Mononuclear cell (primary cell): ENCODE measurements around the gene HERPUD1. TPM values are rescaled to one million over a fixed set of nuclear protein-coding genes. Genes with fewer than 3 reads are reported as not detected.

Experiments
- H3K27me3 ChIP-seq: 2 replicates; pipeline ENCODE4 v1.6.0; 2011; ENCODE audit warnings: low read length, control low read depth; ENCODE audit not compliant: insufficient read depth
- H3K4me1 ChIP-seq: 2 replicates; pipeline ENCODE4 v1.5.1; 2011; ENCODE audit warnings: mild to moderate bottlenecking, low read length, control low read depth; ENCODE audit not compliant: insufficient read depth
- H3K4me3 ChIP-seq: 2 replicates; pipeline ENCODE4 v1.5.1; 2011; ENCODE audit warnings: mild to moderate bottlenecking, low read length, moderate library complexity
- H3K9me3 ChIP-seq: 2 replicates; pipeline ENCODE4 v1.5.1; 2011; ENCODE audit warnings: low read depth, mild to moderate bottlenecking, control low read depth, low read length
- total RNA-seq: library from RNA; depleted of rRNA; stranded (reverse); fragments of >200 nt; gene quantifications from one replicate; pipeline ENCODE4 v1.2.3, GENCODE V29; 2012

Gene HERPUD1
- total RNA-seq, 1 donor, result 211 TPM

DNA sequence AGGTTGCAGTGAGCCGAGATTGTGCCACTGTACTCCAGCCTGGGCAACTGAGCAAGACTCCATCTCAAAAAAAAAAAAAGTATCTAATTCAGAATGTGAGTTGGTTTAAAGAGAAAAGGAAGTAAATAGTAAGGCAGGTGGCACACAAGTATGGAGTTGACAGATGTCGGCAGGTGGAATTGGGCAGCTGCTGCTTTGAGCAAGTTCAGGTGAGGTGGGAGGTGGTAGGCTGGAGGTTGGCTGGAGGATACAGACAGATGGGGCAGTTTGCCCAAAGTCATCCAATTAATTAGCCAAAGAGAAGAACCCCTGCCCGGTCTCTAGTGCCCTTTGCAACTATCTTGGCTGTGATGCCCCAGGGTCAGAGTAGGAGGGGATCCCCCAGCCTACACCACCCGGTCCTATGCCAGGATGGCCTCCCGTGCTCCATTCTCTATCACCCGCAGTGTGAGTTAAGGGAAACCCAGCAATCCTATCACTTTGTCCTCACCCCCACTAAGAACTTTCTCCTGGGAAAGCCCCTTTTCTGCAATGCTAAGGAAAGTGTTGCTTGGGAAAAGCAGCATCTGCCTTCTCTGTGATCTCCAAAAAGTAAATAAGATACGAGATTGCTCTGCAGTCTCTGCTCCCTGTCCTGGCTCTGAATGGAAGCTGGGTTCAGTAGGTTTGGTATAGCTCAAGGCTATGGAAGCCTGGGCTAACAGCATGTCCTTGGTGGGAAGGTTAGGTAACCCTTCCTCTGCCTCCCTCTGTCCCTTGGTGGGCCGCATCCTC, 34.7 kb upstream of the HERPUD1 start:
- Histone ChIP-seq H3K9me3 (no peaks in the 10 kb centered on the region), H3K27me3 (no peaks in the 10 kb centered on the region), H3K4me1 (peaks cover 5% of the 10 kb centered on the region), H3K4me3 (no peak overlapping the region)

DNA sequence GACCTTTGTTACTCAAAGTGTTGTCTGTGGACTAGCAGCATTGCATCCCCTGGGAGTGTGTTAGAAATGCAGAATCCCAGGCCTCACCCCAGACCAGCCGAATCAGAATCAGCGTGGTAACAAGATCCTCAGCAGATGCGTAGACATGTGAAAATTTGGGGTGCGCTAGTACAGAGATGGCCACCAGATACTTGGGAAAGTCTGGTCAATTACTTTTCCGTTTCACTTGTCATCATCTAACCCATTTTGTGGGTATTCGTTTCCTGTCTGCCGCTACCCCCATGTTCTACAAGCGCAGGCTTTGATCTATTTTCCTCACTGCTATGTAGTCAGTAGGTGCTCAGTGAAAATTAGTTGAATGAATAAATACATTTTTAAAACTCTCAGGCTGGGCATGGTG, 33.1 kb upstream of the HERPUD1 start:
- Histone ChIP-seq H3K4me3 (no peak overlapping the region), H3K4me1 (peaks cover 5% of the 10 kb centered on the region), H3K9me3 (no peaks in the 10 kb centered on the region), H3K27me3 (no peaks in the 10 kb centered on the region)

DNA sequence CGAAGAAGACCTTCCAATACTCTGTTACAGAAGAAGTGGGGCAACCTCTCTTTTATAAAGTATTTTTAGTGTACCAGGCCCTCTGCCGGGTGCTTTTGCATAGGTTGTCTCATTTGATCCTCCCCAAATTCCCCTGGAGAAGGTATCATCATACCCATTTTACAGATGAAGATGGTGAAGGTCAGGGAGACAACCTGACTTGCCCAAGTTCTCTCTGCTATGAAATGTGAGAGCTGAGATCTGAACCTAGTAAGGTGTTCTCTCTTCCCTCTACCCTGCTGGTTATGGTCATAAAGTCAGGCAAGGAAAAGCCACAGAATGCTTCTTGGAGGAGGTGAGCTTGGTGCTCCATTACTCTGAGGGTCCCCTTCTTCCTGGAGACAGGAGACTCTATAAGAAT, 28.1 kb upstream of the HERPUD1 start:
- Histone ChIP-seq H3K4me3 (no peak overlapping the region), H3K27me3 (no peaks in the 10 kb centered on the region)

DNA sequence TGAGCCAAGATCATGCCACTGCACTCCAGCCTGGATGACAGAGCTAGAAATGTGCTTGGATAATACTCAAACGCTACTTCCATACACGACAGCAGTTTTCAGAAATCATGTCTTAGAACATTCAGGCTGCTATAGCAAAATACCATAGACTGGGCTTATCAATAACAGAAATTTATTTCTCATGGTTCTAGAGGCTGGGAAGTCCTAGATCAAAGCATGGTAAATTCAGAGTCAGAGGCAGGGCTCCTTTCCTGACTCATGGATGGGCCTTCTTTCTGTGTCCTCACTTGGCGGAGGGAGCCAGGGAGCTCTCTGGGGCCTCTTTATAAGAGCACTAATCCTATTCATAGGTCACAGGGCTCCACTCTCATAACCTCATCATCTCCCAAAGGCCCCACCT, 24.5 kb upstream of the HERPUD1 start:
- Histone ChIP-seq H3K4me3 (no peak overlapping the region), H3K27me3 (no peaks in the 10 kb centered on the region), H3K4me1 (peaks cover 31% of the 10 kb centered on the region), H3K9me3 (no peaks in the 10 kb centered on the region)

More for the DNA sequence above, 28.1 kb upstream of the HERPUD1 start:
- H3K9me3 ChIP-seq, result no peaks in the 10 kb centered on the region
- H3K4me1 ChIP-seq, result peaks cover 2% of the 10 kb centered on the region

- no peak overlapping the region for H3K4me3 ChIP-seq
- H3K4me1 ChIP-seq, result peaks cover 43% of the 10 kb centered on the region
- no peaks in the 10 kb centered on the region for H3K27me3 ChIP-seq
- no peaks in the 10 kb centered on the region for H3K9me3 ChIP-seq
Observed at GRCh38 chr16:56909527-56909979, 22.4 kb upstream of the HERPUD1 start.

DNA sequence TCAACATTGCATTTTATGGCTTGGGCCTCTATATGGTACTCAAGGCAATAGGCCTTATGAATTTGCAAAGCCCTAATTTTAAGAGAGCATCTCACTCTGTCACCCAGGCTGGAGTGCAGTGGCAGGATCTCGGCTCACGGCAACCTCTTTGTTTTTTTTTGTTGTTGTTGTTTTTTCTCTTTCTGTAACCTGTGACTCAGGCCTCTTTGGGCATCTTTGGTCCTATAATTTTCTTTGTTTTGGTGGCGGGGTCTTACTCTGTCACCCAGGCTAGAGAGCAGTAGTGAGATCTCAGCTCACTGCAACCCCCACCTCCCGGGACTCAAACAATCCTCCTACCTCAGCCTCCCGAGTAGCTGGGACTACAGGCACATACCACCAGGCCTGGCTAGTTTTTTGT, 21.8 kb upstream of the HERPUD1 start:
- peaks cover 43% of the 10 kb centered on the region for H3K4me1 ChIP-seq
- H3K4me3 ChIP-seq, result no peak overlapping the region
- H3K9me3 ChIP-seq, result no peaks in the 10 kb centered on the region
- H3K27me3 ChIP-seq, result no peaks in the 10 kb centered on the region

GRCh38 chr16:56910654-56911539, 21.0 kb upstream of the HERPUD1 start:
- Histone ChIP-seq H3K9me3 (no peaks in the 10 kb centered on the region), H3K4me3 (no peak overlapping the region), H3K27me3 (no peaks in the 10 kb centered on the region), H3K4me1 (peaks cover 44% of the 10 kb centered on the region)

- Histone ChIP-seq H3K4me1 (peaks cover 55% of the 10 kb centered on the region), H3K4me3 (no peak overlapping the region), H3K9me3 (no peaks in the 10 kb centered on the region), H3K27me3 (no peaks in the 10 kb centered on the region)
Observed at GRCh38 chr16:56911771-56912571, 20.0 kb upstream of the HERPUD1 start.

GRCh38 chr16:56912746-56913708, 18.9 kb upstream of the HERPUD1 start:
- Histone ChIP-seq H3K27me3 (no peaks in the 10 kb centered on the region), H3K4me3 (no peak overlapping the region), H3K4me1 (peaks cover 65% of the 10 kb centered on the region), H3K9me3 (no peaks in the 10 kb centered on the region)

GRCh38 chr16:56914896-56915295, 17.0 kb upstream of the HERPUD1 start:
- no peak overlapping the region for H3K4me3 ChIP-seq
- H3K9me3 ChIP-seq, result no peaks in the 10 kb centered on the region
- no peaks in the 10 kb centered on the region for H3K27me3 ChIP-seq
- H3K4me1 ChIP-seq, result peaks cover 68% of the 10 kb centered on the region

GRCh38 chr16:56915336-56916119, 16.4 kb upstream of the HERPUD1 start:
- Histone ChIP-seq H3K4me3 (no peak overlapping the region), H3K4me1 (peaks cover 68% of the 10 kb centered on the region), H3K9me3 (no peaks in the 10 kb centered on the region)

GRCh38 chr16:56916571-56917403, 15.2 kb upstream of the HERPUD1 start:
- Histone ChIP-seq H3K9me3 (no peaks in the 10 kb centered on the region), H3K27me3 (no peaks in the 10 kb centered on the region), H3K4me3 (no peak overlapping the region), H3K4me1 (peaks cover 58% of the 10 kb centered on the region)

More at GRCh38 chr16:56915336-56916119, 16.4 kb upstream of the HERPUD1 start:
- H3K27me3 ChIP-seq, result no peaks in the 10 kb centered on the region
